ENCODE data around the gene RNF215.

RNF215 gene

GRCh38 chr22:30396871-30397655 lies 9.9 kb upstream of the RNF215 start, which contains the start of gene SEC14L2:
Gene SEC14L2, plus strand, starts transcription at chr22:30397018. Its CDS starts 99 bp downstream, at chr22:30397117.
- DNase-seq (ENCODE audit: low spot score): peak; percentile 75

- no peak for DNase-seq (ENCODE audit: low spot score)
Measured at GRCh38 chr22:30393885-30394284, 6.7 kb upstream of the RNF215 start.

- no peak for DNase-seq (ENCODE audit: low spot score)
Measured at GRCh38 chr22:30393322-30393680, 6.1 kb upstream of the RNF215 start.

GRCh38 chr22:30392661-30393321 lies 5.6 kb upstream of the RNF215 start:
- DNase-seq (ENCODE audit: low spot score): no peak

GRCh38 chr22:30390974-30391691 lies 3.9 kb upstream of the RNF215 start:
- peak; percentile 62 for DNase-seq (ENCODE audit: low spot score)

- no peak for DNase-seq (ENCODE audit: low spot score)
Measured at GRCh38 chr22:30386608-30386959, 627 bp downstream of the RNF215 start.

- DNase-seq (ENCODE audit: low spot score): no peak
Measured at GRCh38 chr22:30385942-30386341, 1.3 kb downstream of the RNF215 start.

GRCh38 chr22:30383061-30383460 lies 4.2 kb downstream of the RNF215 start:
- DNase-seq (ENCODE audit: low spot score): no peak

GRCh38 chr22:30382340-30382739 lies 4.9 kb downstream of the RNF215 start:
- DNase-seq (ENCODE audit: low spot score): no peak

- DNase-seq (ENCODE audit: low spot score): no peak
Measured at GRCh38 chr22:30381264-30381663, 5.9 kb downstream of the RNF215 start.

- no peak for DNase-seq (ENCODE audit: low spot score)
Measured at GRCh38 chr22:30380011-30380410, 7.2 kb downstream of the RNF215 start.

- DNase-seq (ENCODE audit: low spot score): no peak
Measured at GRCh38 chr22:30375312-30375849, 11.8 kb downstream of the RNF215 start.

- DNase-seq (ENCODE audit: low spot score): no peak
Measured at GRCh38 chr22:30373331-30374325, 13.6 kb downstream of the RNF215 start.

- DNase-seq (ENCODE audit: low spot score): no peak
Measured at GRCh38 chr22:30372915-30373314, 14.3 kb downstream of the RNF215 start.

GRCh38 chr22:30371981-30372380 lies 15.2 kb downstream of the RNF215 start:
- DNase-seq (ENCODE audit: low spot score): no peak

GRCh38 chr22:30371321-30371720 lies 15.9 kb downstream of the RNF215 start:
- no peak for DNase-seq (ENCODE audit: low spot score)

- no peak for DNase-seq (ENCODE audit: low spot score)
Measured at GRCh38 chr22:30370641-30371230, 16.5 kb downstream of the RNF215 start.

- DNase-seq (ENCODE audit: low spot score): no peak
Measured at GRCh38 chr22:30368420-30368819, 18.8 kb downstream of the RNF215 start.

- no peak for DNase-seq (ENCODE audit: low spot score)
Measured at GRCh38 chr22:30365891-30366290, 21.3 kb downstream of the RNF215 start.

GRCh38 chr22:30362651-30363281 lies 24.4 kb downstream of the RNF215 start:
- no peak for DNase-seq (ENCODE audit: low spot score)
